HL-60 (cell line): ENCODE measurements around the gene HS6ST3.

ENCODE experiments used
- DNase-seq, 2 experiments: peaks; one replicate each; pipeline ENCODE4 v3.0.0-alpha.2; 2010 to 2020; ENCODE audit warnings: low read depth in 1 of 2, low spot score in 1 of 2
- H3K27ac ChIP-seq: fragments of 250-450 bp; sonication (Bioruptor Pico); replicated peaks from 2 replicates; pipeline ENCODE4 v1.5.1; 2020; ENCODE audit warnings: mild to moderate bottlenecking, moderate library complexity
- H3K27me3 ChIP-seq: fragments of 250-450 bp; sonication (Bioruptor Pico); 2 replicates; pipeline ENCODE4 v1.5.1; 2021; ENCODE audit warnings: mild to moderate bottlenecking, moderate library complexity; ENCODE audit not compliant: insufficient read depth, poor library complexity, severe bottlenecking
- H3K4me3 ChIP-seq: replicated peaks from 2 replicates; pipeline ENCODE4 v1.5.1; 2011; ENCODE audit warnings: mild to moderate bottlenecking, control low read depth, low read length; ENCODE audit not compliant: insufficient read depth
- GABPA ChIP-seq: IDR thresholded peaks from 2 replicates; pipeline ENCODE4 v1.6.1; 2012; ENCODE audit warnings: low read depth
- POLR2AphosphoS5 ChIP-seq: IDR thresholded peaks from 2 replicates; pipeline ENCODE4 v1.6.1; 2012; ENCODE audit warnings: low read depth
- SPI1 ChIP-seq: IDR thresholded peaks from 2 replicates; pipeline ENCODE4 v1.6.1; 2012; ENCODE audit warnings: low read depth, mild to moderate bottlenecking, borderline replicate concordance
- TF ChIP-seq, protein P1 (sequence below): IDR thresholded peaks from one replicate; pipeline ENCODE4 v1.5.1; 2011; ENCODE audit warnings: low read length, control low read depth, inconsistent platforms; ENCODE audit not compliant: insufficient read depth
- TF ChIP-seq, protein P2 (sequence below): IDR thresholded peaks from 2 replicates; pipeline ENCODE4 v1.6.1; 2012; ENCODE audit warnings: low read depth; ENCODE audit not compliant: insufficient replicate concordance

HS6ST3 gene

DNA sequence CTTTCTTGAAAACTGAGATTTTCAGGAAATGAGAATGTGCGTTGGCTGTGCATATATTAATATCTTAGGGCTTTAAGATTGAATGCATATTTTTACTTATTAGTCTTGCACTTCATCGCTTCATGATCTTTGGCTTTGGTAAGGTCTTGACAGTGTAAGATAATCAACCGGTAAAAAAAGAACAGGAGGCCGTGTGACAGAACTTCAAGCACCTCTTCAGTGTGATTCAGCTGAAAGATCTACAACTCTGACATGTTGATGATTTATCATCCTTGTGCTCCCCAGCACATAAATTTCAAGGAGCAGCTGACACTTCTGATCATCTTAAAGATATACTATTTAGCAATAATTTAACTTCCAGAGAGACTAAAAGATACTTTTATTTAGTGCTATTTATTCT lies 195.1 kb downstream of the HS6ST3 start:
- H3K27ac ChIP-seq: no peak overlapping the region
- TF ChIP-seq POLR2AphosphoS5 (no peak), GABPA (no peak), SPI1 (no peak)
- TF ChIP-seq, protein P1, sequence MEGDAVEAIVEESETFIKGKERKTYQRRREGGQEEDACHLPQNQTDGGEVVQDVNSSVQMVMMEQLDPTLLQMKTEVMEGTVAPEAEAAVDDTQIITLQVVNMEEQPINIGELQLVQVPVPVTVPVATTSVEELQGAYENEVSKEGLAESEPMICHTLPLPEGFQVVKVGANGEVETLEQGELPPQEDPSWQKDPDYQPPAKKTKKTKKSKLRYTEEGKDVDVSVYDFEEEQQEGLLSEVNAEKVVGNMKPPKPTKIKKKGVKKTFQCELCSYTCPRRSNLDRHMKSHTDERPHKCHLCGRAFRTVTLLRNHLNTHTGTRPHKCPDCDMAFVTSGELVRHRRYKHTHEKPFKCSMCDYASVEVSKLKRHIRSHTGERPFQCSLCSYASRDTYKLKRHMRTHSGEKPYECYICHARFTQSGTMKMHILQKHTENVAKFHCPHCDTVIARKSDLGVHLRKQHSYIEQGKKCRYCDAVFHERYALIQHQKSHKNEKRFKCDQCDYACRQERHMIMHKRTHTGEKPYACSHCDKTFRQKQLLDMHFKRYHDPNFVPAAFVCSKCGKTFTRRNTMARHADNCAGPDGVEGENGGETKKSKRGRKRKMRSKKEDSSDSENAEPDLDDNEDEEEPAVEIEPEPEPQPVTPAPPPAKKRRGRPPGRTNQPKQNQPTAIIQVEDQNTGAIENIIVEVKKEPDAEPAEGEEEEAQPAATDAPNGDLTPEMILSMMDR: no peak
- TF ChIP-seq, protein P2, sequence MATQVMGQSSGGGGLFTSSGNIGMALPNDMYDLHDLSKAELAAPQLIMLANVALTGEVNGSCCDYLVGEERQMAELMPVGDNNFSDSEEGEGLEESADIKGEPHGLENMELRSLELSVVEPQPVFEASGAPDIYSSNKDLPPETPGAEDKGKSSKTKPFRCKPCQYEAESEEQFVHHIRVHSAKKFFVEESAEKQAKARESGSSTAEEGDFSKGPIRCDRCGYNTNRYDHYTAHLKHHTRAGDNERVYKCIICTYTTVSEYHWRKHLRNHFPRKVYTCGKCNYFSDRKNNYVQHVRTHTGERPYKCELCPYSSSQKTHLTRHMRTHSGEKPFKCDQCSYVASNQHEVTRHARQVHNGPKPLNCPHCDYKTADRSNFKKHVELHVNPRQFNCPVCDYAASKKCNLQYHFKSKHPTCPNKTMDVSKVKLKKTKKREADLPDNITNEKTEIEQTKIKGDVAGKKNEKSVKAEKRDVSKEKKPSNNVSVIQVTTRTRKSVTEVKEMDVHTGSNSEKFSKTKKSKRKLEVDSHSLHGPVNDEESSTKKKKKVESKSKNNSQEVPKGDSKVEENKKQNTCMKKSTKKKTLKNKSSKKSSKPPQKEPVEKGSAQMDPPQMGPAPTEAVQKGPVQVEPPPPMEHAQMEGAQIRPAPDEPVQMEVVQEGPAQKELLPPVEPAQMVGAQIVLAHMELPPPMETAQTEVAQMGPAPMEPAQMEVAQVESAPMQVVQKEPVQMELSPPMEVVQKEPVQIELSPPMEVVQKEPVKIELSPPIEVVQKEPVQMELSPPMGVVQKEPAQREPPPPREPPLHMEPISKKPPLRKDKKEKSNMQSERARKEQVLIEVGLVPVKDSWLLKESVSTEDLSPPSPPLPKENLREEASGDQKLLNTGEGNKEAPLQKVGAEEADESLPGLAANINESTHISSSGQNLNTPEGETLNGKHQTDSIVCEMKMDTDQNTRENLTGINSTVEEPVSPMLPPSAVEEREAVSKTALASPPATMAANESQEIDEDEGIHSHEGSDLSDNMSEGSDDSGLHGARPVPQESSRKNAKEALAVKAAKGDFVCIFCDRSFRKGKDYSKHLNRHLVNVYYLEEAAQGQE: no peak
- no peak for DNase-seq
- H3K4me3 ChIP-seq: no peak overlapping the region
- no peaks in the 10 kb centered on the region for H3K27me3 ChIP-seq

DNA sequence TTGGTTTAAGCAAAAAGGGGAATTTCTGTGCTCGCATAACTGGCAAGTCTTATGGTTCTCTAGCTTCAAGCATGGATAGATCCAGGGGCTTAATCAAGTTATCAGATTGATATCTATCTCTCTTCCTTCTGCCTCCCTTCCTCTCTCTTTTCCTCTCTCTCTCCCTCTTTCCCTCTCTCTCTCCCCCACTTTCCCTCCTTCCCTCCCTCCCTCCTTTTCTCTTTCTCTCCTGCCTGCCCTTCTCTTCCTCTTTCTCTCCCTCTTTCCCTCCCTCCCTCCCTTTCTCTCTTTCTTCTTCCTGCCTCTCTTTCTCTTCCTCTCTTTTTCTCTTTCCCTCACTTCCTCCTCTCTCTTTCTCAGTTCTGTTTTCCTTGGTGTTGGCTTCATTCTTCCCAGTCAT lies 195.8 kb downstream of the HS6ST3 start:
- Histone ChIP-seq H3K27ac (no peak overlapping the region), H3K27me3 (no peaks in the 10 kb centered on the region), H3K4me3 (no peak overlapping the region)
- TF ChIP-seq, protein P1: no peak
- TF ChIP-seq, protein P2: no peak
- no peak for TF ChIP-seq POLR2AphosphoS5
- DNase-seq: no peak

DNA sequence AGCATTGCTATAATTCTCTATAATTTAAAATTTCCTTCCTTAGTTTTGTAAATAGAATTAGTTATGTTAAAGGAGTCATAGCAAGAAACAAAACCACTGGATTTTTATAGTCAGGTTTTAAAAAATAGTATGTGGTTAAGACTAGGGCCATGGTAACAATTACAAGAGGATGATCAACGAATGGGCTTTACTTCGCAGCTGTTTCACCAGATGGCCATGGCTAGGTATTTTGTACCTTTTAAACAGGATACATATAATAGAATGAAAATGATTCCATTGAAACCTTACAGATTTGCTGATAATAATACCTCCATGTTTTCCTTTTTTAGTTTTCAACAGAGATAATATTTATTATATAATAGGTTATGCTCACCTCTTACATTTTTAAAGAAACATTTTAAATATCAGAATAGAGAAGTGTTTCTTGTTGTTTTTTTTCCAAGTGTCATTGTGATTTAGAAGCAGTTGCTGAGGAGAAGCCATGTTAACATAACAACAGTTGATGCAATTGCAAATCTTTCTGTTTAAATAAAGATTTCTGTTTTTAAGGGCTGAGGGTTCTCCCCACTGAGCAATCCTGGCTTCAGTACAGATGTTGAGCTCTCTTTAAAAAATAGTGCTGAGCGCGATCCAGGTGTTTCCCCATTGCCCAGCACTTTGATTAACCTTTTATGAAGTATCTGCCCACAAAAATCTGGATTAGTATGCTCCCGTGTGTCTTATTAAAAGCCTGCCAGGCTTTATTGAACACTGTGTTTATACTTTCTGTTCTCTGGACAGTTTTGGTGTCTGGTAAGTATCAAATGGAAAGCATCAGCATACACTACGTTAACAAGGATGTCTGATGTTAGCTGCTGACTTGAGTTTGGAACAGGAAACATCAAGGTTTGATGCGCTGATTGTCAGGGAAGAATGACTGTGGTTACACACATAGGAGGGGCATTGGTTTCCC lies 205.3 kb downstream of the HS6ST3 start:
- Histone ChIP-seq H3K4me3 (no peak overlapping the region), H3K27me3 (no peaks in the 10 kb centered on the region), H3K27ac (no peak overlapping the region)
- DNase-seq: no peak
- TF ChIP-seq GABPA (no peak), SPI1 (no peak), POLR2AphosphoS5 (no peak)
- TF ChIP-seq, protein P1: no peak
- TF ChIP-seq, protein P2: no peak
